Stimulated activated CD8-positive, alpha-beta memory T cell treated with anti-CD3 and anti-CD28 coated beads, Interleukin-7, amount 100 ng/mL, for 4 hours (primary cell): ENCODE measurements around the gene GPHA2.
A peak's percentile ranks its signal among the peaks of the same experiment; 100 is the strongest.

ENCODE experiments used
- DNase-seq, 2 donors: peaks; one replicate each; pipeline ENCODE4 v3.0.0-alpha.2; 2020; ENCODE audit warnings: low read depth in 2 of 2

GPHA2 gene

GRCh38 chr11:64891215-64891848 lies 44.4 kb downstream of the GPHA2 start:
- DNase-seq = no peak

- no peak for DNase-seq
These were observed 45.2 kb downstream of the GPHA2 start for GRCh38 chr11:64890522-64890939.

- DNase-seq = no peak
These were observed 46.8 kb downstream of the GPHA2 start for GRCh38 chr11:64888729-64889511.

GRCh38 chr11:64888406-64888728 lies 47.3 kb downstream of the GPHA2 start:
- DNase-seq = no peak

- DNase-seq = peak; percentile 51 to 72
These were observed 47.8 kb downstream of the GPHA2 start for GRCh38 chr11:64887757-64888405.

- DNase-seq = no peak
These were observed 48.4 kb downstream of the GPHA2 start for GRCh38 chr11:64887234-64887756.

- no peak for DNase-seq
These were observed 50.1 kb downstream of the GPHA2 start for GRCh38 chr11:64885367-64886286.
